SK-N-SH treated with all-trans-retinoic acid at 6 μM for 48 hours (cell line): ENCODE data around the gene FAAP24.

Source experiments
- ATAC-seq: fragments of 200-7000 bp; cut with Tn5 transposase; 3 replicates; pipeline ENCODE4 v1.9.1; 2020; ENCODE audit warnings: mild to moderate bottlenecking, moderate library complexity
- ARNTL ChIP-seq: fragments of 450-650 bp; formaldehyde crosslinking; IDR thresholded peaks from 2 replicates; pipeline ENCODE4 v1.5.0; 2020; ENCODE audit warnings: low read depth, mild to moderate bottlenecking, moderate library complexity, borderline replicate concordance
- CREB5 ChIP-seq: fragments of 250-450 bp; sonication (Bioruptor Pico); IDR thresholded peaks from 2 replicates; pipeline ENCODE4 v1.5.1; 2020; ENCODE audit warnings: low read depth, mild to moderate bottlenecking, moderate library complexity
- CSDC2 ChIP-seq: fragments of 250-450 bp; sonication (Bioruptor Pico); IDR thresholded peaks from 2 replicates; pipeline ENCODE4 v1.5.0; 2020; ENCODE audit warnings: mild to moderate bottlenecking, moderate library complexity
- CSRNP3 ChIP-seq: fragments of 250-450 bp; sonication (Bioruptor Pico); IDR thresholded peaks from 2 replicates; pipeline ENCODE4 v1.5.1; 2021; ENCODE audit warnings: mild to moderate bottlenecking, moderate library complexity
- ESRRG ChIP-seq: fragments of 250-450 bp; sonication (Bioruptor Pico); IDR thresholded peaks from 2 replicates; pipeline ENCODE4 v1.6.1; 2021; ENCODE audit warnings: mild to moderate bottlenecking
- GLIS3 ChIP-seq: fragments of 250-450 bp; sonication (Bioruptor Pico); IDR thresholded peaks from 2 replicates; pipeline ENCODE4 v1.5.0; 2020; ENCODE audit warnings: mild to moderate bottlenecking, moderate library complexity
- ISL1 ChIP-seq: fragments of 250-450 bp; sonication (Bioruptor Pico); IDR thresholded peaks from 2 replicates; pipeline ENCODE4 v2.1.2; 2022; ENCODE audit warnings: mild to moderate bottlenecking, moderate library complexity
- PATZ1 ChIP-seq: fragments of 250-450 bp; sonication (Bioruptor Pico); IDR thresholded peaks from 2 replicates; pipeline ENCODE4 v1.8.0; 2020; ENCODE audit warnings: mild to moderate bottlenecking, moderate library complexity, borderline replicate concordance
- POU6F1 ChIP-seq: fragments of 250-450 bp; sonication (Bioruptor Pico); IDR thresholded peaks from 2 replicates; pipeline ENCODE4 v1.8.0; 2021; ENCODE audit warnings: low read depth, mild to moderate bottlenecking, moderate library complexity, borderline replicate concordance
- PPARA ChIP-seq: fragments of 250-450 bp; sonication (Bioruptor Pico); IDR thresholded peaks from 2 replicates; pipeline ENCODE4 v1.5.0; 2020; ENCODE audit warnings: mild to moderate bottlenecking, borderline replicate concordance
- RARB ChIP-seq: fragments of 250-450 bp; sonication (Bioruptor Pico); IDR thresholded peaks from 2 replicates; pipeline ENCODE4 v1.8.0; 2021; ENCODE audit warnings: mild to moderate bottlenecking, moderate library complexity
- SNAI2 ChIP-seq: fragments of 250-450 bp; sonication (Bioruptor Pico); IDR thresholded peaks from 2 replicates; pipeline ENCODE4 v1.5.0; 2020; ENCODE audit warnings: mild to moderate bottlenecking, moderate library complexity
- TCF4 ChIP-seq: fragments of 250-450 bp; sonication (Bioruptor Pico); IDR thresholded peaks from 2 replicates; pipeline ENCODE4 v1.8.0; 2021; ENCODE audit warnings: mild to moderate bottlenecking, moderate library complexity, borderline replicate concordance
- TOX ChIP-seq: fragments of 250-450 bp; sonication (Bioruptor Pico); IDR thresholded peaks from 2 replicates; pipeline ENCODE4 v1.8.0; 2021; ENCODE audit warnings: mild to moderate bottlenecking, moderate library complexity, borderline replicate concordance
- TSHZ2 ChIP-seq: fragments of 250-450 bp; sonication (Bioruptor Pico); IDR thresholded peaks from 2 replicates; pipeline ENCODE4 v1.5.0; 2020; ENCODE audit warnings: mild to moderate bottlenecking, moderate library complexity
- ZC3H10 ChIP-seq: fragments of 250-450 bp; sonication (Bioruptor Pico); IDR thresholded peaks from 2 replicates; pipeline ENCODE4 v1.5.1; 2021; ENCODE audit warnings: mild to moderate bottlenecking, moderate library complexity
- ZFP3 ChIP-seq: fragments of 250-450 bp; sonication (Bioruptor Pico); IDR thresholded peaks from 2 replicates; pipeline ENCODE4 v1.5.0; 2020; ENCODE audit warnings: mild to moderate bottlenecking, moderate library complexity
- ZFP30 ChIP-seq: fragments of 450-650 bp; formaldehyde crosslinking; IDR thresholded peaks from 2 replicates; pipeline ENCODE4 v1.5.0; 2022; ENCODE audit warnings: mild to moderate bottlenecking, moderate library complexity
- ZNF565 ChIP-seq: fragments of 450-650 bp; formaldehyde crosslinking; conservative IDR thresholded peaks from 2 replicates; pipeline ENCODE4 v1.5.0; 2020; ENCODE audit warnings: low read depth, mild to moderate bottlenecking, moderate library complexity
- ZNF70 ChIP-seq: fragments of 450-650 bp; formaldehyde crosslinking; IDR thresholded peaks from 2 replicates; pipeline ENCODE4 v1.5.0; 2020; ENCODE audit warnings: mild to moderate bottlenecking, moderate library complexity
- ZNF8 ChIP-seq: fragments of 450-650 bp; formaldehyde crosslinking; IDR thresholded peaks from 2 replicates; pipeline ENCODE4 v1.5.0; 2020; ENCODE audit warnings: mild to moderate bottlenecking, moderate library complexity

Gene FAAP24

GRCh38 chr19:32966750-32967149, 5.3 kb upstream of the FAAP24 start:
- TF ChIP-seq ZFP30 (CRISPR knock-in tag) (no peak), CREB5 (CRISPR knock-in tag) (no peak), POU6F1 (no peak), ZNF8 (CRISPR knock-in tag) (no peak), PPARA (CRISPR knock-in tag) (no peak), CSRNP3 (CRISPR knock-in tag) (no peak), TCF4 (CRISPR knock-in tag) (no peak), ARNTL (CRISPR knock-in tag) (no peak), ZNF565 (CRISPR knock-in tag) (no peak), ESRRG (no peak), TSHZ2 (no peak), ISL1 (CRISPR knock-in tag) (no peak), PATZ1 (no peak), ZNF70 (CRISPR knock-in tag) (no peak)
- TF ChIP-seq, all 23 proteins: peak for 0

GRCh38 chr19:32969549-32969948, 2.5 kb upstream of the FAAP24 start:
- no peak for ATAC-seq
- TF ChIP-seq ZNF565 (CRISPR knock-in tag) (no peak), ZFP30 (CRISPR knock-in tag) (no peak), ZFP3 (no peak), CREB5 (CRISPR knock-in tag) (no peak), ZC3H10 (no peak), SNAI2 (CRISPR knock-in tag) (no peak), ARNTL (CRISPR knock-in tag) (no peak), ZNF70 (CRISPR knock-in tag) (no peak), RARB (CRISPR knock-in tag) (no peak), ZNF8 (CRISPR knock-in tag) (no peak), PPARA (CRISPR knock-in tag) (no peak), CSRNP3 (CRISPR knock-in tag) (no peak), CSDC2 (CRISPR knock-in tag) (no peak), TOX (no peak), GLIS3 (CRISPR knock-in tag) (no peak), TSHZ2 (no peak)

More at GRCh38 chr19:32966750-32967149, 5.3 kb upstream of the FAAP24 start:
- ATAC-seq = no peak
